GM18907 (cell line): ENCODE measurements around the gene STRIT1.
"Not testable (repeated sequence)": the region's sequence is repeated elsewhere in the genome, so short reads cannot be mapped to it uniquely, and the experiment has no call there.

Experiments
- ATAC-seq: cut with Tn5 transposase; IDR thresholded peaks from one replicate; pipeline ENCODE4 v1.9.1; 2021; ENCODE audit warnings: mild to moderate bottlenecking, moderate library complexity; ENCODE audit not compliant: unreplicated experiment

STRIT1 gene

GRCh38 chr3:155313916-155314315, 20.4 kb upstream of the STRIT1 start:
- ATAC-seq = no peak

DNA sequence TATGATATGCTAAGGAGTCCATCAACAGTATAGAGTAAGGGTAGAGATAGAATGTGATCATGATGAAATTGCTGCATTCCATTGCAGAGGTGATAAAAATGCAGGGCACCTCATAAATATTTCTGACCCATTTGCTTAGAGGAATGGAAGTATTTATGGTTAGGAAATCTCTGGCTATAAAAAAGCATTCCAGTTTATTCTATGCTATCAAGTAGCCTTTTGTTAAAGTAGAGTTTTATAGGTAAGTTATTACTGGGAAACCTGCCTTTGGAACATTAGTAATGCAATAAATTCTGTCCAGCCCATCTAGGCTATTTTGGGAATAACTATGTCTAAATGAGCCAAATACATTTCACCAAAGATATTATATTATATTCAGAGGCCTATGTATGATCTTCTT, 19.8 kb upstream of the STRIT1 start:
- no peak for ATAC-seq

DNA sequence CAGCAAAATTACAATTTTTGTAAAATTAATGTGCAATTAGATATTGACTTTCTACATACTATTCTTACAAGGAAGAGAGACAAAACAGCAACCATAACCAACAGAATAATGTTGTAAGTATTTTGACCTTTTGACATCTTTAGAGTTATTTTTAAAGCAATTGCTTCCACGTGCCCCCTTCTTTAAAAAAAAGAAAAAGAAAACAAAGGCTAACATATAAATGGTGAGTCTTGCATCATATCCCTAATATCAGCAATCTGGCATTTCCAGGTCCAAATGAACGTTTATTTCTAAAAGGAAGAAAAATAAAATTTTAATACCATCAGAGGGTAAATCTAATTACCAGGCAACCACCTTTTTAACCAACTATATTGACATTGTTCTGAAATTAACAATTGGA, 19.3 kb upstream of the STRIT1 start:
- no peak for ATAC-seq

DNA sequence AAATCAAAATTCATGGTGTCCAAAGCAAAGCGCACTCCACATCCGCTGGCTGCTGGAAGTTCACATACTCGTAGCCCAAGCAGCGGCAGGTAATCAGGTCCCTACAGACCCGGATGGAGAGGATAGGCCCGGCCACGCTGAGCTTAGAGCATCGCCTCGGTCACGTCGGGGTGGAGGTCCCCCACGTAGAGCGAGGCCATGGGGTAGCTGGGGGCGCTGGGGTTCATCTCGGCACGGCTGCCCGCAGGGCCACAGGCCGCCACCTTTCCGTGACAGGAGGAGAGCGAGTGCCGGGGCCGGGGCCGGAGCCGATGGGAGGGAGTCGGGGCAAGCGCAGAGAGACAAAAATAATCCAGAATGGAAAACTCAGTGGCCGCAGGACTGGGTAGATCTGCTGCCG, 16.1 kb upstream of the STRIT1 start:
- no peak for ATAC-seq

- no peak for ATAC-seq
Observed at GRCh38 chr3:155308831-155309230, 15.3 kb upstream of the STRIT1 start.

- no peak for ATAC-seq
Observed at GRCh38 chr3:155307183-155307582, 13.7 kb upstream of the STRIT1 start.

DNA sequence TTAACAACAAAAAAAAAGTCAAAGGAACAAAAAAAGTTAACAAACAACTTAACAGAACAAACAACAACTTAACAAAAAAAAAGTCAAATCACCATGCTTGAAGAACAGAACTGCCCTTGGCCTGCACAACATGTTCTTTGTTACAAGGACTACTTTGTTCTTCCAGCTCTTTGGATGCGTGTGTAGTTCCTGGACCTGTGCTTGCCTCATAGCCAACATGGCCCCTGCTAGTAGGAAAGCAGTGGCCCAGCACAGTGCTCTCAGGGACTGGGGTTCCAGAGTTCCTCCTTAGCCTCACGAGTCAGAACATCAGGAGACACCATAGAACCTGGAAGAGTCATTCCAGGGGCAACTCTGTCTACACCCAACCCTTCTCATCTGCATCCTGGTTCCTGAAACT, 10.9 kb upstream of the STRIT1 start:
- no peak for ATAC-seq

DNA sequence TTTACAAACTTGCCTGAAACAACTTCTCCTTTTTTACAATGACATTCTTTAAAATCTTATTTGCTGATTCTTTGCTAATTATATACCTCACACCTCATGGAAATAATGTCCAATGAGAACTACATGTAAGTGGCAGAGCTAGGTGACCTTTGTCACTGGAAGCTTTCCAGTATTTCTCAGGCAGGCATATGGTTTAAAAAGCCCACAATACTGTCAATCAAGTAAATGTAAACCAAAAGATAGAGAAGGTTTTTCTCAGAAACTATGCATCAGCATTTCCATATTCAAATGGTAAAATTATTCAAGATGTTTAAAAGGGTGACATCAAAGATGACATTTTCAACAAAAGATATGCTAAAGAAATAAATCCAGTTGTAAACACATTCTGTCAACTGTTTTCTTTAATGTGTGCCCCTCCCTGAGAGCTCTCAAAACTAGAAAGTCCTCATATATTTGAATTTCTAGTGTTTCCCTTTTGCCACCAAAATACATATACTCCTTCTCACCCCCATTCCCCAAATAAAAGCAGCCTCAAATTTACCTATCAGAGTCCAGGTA, 10.1 kb upstream of the STRIT1 start:
- no peak for ATAC-seq

DNA sequence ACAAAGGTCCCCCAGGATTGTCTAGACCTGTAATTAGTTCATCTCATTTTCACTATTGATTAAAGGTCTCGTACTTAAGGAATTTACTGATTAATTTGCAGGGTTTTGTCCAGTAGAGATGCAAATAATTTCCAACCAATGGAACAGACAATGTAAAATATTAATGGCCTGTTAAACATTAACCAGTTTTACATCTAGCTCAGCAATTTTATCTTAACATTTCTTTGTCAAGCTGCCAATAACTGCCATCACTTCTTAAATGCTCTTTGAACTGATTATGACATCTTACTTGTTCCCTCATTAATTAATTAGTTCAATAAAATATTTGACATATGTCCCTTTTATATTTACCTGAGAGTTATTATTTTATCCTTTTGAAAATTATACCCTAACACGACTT, 9.4 kb upstream of the STRIT1 start:
- ATAC-seq = no peak

GRCh38 chr3:155302481-155302880, 9.0 kb upstream of the STRIT1 start:
- no peak for ATAC-seq

DNA sequence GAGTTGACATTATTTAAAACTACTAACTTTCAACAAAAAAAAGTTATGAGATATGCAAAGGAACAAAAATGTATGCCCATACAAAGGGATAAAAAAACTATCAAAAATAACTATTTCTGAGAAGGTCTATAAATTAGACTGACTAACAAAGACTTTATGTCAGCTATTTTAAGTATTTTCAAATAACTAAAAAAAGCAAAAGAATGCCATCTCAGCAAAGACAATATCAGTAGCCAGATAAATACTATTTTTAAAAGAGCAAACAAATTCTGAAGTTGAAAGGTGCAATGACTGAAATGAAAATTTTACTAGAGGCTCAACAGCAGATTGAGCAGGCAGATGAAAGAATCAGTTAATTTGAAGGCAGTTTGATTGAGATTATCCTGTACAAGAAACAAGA, 3.6 kb upstream of the STRIT1 start:
- ATAC-seq = no peak

GRCh38 chr3:155296413-155296812, 2.9 kb upstream of the STRIT1 start:
- no peak for ATAC-seq

DNA sequence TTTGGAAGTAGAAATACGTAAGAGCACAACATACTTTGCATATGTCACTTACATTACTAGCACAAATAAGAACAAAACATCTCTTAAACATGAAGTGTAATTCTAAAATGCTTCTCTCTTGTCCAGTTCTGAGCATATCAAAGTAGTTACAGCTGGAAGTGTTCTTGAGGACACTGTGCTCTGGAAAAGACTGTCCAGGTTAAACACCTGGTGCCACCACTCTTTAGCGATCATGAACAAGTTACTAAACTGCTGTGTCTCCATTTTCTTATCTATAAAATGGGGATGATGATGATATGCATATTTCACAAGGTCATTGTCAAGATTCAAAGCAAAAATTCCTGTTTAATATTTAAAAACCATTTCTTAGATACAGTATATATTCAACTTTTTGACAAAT, 790 bp downstream of the STRIT1 start:
- ATAC-seq = no peak

DNA sequence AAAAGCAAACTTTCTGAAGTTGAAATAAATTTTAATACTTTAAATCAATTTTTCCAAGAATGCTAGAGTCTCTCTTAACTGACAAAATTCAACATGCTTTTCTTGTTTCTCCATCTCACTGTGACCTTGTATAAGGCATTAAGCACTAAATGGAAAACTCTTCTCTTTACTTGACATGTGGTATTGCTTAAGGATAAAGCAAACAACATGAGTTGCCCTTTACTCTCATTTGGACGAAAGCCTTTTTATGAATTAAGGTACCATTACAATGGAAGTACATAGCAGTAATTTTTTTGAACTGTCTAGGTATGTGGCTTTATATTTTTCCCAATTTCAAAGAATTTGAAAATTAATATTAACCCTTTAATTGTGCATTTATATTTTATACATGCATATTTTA, 1.4 kb downstream of the STRIT1 start:
- ATAC-seq = no peak

DNA sequence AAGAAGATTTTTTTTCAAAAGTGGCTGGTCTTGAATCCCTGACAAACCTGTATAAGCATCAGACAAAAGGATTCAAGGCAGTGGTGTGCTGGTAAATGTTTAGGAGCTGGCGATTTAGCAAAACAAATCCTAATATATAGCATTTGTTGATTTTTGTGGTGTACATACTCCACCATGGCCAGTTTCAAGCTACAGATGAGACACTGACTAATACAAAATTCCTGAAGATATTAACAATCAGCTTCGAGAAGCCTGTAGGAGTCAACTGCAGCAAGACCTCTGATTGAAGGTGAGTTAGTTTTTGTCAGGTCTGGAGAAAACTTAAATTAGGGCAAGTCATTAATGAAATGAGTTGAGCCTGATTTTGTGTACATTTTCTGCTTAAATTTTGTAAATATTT, 6.7 kb downstream of the STRIT1 start:
- no peak for ATAC-seq

DNA sequence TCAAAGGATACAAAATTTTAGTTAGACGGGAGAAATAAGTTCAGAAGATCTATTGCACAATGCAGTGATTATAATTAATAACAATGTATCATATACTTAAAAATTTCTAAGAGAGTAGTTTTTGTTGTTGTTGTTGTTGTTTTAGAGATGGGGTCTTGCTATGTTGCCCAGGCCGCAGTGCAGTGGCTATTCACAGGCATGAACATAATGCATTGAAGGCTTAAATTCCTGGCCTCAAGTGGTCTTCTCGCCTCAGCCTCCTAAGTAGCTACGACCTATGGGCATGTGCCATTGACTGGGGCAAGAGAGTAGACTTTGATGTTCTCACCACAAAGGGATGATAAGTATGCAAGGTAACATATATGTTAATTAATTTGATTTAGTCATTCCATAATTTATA, 7.5 kb downstream of the STRIT1 start:
- no peak for ATAC-seq

DNA sequence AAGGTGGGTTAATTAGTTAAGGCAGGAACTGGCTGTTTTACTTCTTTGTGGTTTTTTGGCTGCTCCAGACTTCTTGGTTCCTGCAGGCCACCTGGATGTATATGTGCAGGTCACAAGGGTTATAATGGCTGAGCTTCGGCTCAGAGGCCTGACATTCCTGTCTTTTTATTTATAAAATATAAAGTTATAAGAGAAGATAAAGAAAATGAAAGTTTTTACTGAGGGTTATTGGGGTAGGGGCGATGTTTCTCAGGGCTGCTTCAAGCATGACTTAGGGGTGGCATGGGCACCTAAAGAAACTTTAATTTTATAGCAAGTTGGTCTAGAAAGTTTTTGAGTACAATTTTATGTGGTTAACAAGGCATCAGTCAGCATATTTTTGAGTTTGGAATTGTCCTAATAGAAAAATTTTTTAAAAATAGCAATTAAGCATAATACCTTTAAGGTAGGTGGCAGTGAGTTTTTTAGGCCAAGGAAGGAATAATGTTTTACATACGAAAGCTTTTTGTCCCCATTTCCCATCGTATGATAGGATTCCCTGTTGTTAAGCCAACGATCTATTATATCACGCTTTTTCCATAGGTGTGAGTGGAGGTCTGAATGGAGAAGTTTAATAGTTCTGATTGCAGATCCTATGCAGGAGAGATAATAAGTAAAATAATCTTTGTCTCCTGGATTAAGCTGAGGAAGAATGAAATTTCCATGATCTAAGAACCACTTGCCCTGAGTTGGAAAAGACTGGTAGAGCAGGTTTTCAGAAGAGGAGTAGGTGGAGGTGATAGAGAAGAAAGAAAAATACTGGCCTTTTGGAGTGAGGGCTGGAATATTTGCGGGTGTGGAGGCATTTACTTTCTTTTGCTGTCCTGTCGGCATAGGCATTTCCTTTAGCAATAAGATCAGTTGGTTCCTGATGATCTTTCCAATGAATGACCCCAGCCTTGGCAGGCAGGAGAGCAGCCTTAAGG, 10.1 kb downstream of the STRIT1 start:
- ATAC-seq = no peak

DNA sequence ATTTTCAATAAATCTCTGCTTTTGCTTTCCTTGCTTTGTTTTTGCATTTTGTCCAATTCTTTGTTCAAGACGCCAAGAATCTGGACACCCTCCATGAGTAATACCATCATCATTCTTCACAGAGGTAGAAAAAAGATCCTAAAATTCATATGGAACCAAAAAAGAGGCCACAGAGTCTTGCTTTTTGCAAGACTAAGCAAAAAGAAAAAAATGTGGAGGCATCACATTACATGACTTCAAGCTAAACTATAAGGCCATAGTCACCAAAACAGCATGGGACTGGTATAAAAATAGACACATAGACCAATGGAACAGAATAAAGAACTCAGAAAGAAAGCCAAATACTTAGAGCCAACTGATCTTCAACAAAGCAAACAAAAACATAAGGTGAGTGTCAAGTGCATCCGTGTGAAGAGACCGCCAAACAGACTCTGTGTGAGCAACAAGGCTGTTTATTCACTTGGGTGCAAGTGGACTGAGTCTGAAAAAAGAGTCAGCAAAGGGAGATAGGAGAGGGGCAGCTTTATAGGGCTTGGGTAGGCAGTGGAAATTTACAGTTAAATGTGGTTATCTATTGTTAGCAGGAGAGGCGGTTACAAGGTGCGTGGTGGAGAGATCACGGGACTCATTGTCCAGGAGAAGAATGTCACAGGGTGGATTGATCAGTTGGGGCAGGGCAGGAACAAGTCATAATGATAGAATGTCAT, 10.9 kb downstream of the STRIT1 start:
- ATAC-seq = no peak

GRCh38 chr3:155281912-155282311, 11.6 kb downstream of the STRIT1 start:
- no peak for ATAC-seq

GRCh38 chr3:155276089-155276488, 17.4 kb downstream of the STRIT1 start:
- ATAC-seq = not testable (repeated sequence)

GRCh38 chr3:155275159-155275754, 18.2 kb downstream of the STRIT1 start:
- ATAC-seq = not testable (repeated sequence)
